ENCODE data around the gene ZBTB21.
"Not testable (repeated sequence)": the region's sequence is repeated elsewhere in the genome, so short reads cannot be mapped to it uniquely, and the experiment has no call there.

Gene ZBTB21

DNA sequence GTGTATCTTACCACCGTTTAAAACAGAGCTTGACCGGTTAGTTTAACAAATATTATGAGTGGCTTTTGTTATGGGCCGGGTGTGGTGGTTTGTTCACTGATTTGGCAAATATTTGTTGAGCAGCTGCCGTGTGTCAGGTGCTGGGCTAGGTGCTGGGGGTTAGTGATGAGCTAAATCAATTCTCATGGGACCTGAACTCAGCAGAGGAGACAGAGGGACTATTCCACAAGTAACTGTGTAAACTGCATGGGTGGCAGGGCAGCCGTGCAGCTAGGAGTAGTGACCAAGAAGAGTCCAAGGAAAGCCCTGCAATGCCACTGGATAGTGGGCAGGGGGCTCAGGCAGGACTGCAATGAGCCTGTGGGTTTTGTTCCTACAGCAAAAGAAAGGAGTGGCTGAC is 45.1 kb downstream of the ZBTB21 start:
- Mint-ChIP-seq H3K27me3 (peaks cover 3% of the 10 kb centered on the region), H3K4me1 (ENCODE audit: low read depth) (peaks cover 4% of the 10 kb centered on the region), H3K36me3 (no peaks in the 10 kb centered on the region), H3K27ac (no peak overlapping the region), H3K9me3 (ENCODE audit: low read depth) (no peaks in the 10 kb centered on the region), H3K4me3 (no peak overlapping the region)

DNA sequence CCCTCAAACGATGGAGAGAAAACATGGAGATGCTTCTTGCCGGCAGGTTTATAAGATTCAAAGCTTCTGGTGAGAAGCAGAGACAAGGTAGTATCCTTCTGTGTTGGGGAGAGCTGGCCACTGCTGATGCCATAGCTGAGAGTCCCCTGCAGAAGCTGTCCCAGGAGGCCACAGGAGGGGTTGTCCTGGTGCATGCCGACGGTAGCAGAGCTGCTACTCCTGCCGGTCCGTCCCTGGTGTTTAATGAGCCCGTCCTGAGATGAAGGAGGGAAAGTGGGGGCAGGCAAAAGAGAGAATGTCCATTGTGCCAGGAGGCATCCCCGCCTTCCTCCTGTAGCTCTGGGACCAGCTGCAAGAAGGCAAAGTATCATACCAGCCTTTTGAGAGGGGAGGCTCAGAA is 46.0 kb downstream of the ZBTB21 start:
- Mint-ChIP-seq H3K27ac (no peak overlapping the region), H3K27me3 (peaks cover 3% of the 10 kb centered on the region), H3K9me3 (ENCODE audit: low read depth) (no peaks in the 10 kb centered on the region), H3K36me3 (no peaks in the 10 kb centered on the region), H3K4me1 (ENCODE audit: low read depth) (peaks cover 4% of the 10 kb centered on the region), H3K4me3 (no peak overlapping the region)

DNA sequence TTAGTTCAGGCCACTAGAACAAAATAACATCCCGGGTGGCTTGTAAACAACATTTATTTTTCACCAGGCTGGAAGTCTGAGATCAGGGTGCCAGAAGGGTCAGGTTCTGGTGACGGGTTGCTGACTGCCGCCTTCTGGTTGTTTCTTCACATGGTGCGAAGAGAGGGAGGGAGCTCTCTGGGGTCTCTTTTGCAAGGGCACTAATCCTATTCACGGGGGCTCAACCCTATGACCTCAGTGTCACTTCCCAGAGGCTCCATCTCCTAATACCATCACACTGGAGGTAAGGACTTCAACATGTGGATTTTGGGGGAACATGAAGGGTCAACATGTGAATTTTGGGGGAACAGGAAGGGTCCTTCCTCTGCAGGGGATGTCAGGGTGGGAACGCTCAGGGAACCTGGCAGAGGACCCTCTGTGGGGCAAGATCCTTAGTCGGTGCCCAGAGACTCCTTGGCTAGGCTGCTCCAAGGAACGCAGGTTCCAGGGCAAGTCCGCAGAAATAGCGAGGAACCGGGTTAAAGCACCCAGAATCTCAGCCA is 47.7 kb downstream of the ZBTB21 start:
- H3K27ac Mint-ChIP-seq: no peak overlapping the region
- H3K9me3 Mint-ChIP-seq (ENCODE audit: low read depth): no peaks in the 10 kb centered on the region
- no peak overlapping the region for H3K4me3 Mint-ChIP-seq
- H3K36me3 Mint-ChIP-seq: no peaks in the 10 kb centered on the region
- peaks cover 4% of the 10 kb centered on the region for H3K4me1 Mint-ChIP-seq (ENCODE audit: low read depth)
- H3K27me3 Mint-ChIP-seq: peaks cover 3% of the 10 kb centered on the region

DNA sequence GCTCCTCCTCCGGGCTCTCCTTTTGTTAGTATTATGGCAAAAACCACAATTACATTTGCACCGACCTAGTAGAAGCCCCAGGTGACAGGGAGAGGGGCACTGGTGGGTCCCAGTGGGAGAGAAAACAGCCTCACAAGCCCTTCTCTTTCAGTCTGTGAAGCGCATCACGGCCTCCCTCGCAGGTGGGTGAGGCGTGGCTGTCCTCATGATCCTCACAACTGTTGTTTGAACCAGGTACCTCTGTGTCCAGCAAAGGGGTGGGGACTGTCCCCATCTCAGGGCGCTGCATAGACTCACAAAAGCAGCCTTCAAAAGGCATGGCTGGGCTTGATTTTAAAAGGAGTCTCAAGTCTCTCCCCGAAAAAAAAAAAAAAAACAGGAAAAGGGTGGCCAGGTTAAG is 48.4 kb downstream of the ZBTB21 start:
- H3K36me3 Mint-ChIP-seq: no peaks in the 10 kb centered on the region
- H3K27ac Mint-ChIP-seq: no peak overlapping the region
- H3K4me3 Mint-ChIP-seq: no peak overlapping the region
- H3K4me1 Mint-ChIP-seq (ENCODE audit: low read depth): peaks cover 4% of the 10 kb centered on the region
- no peaks in the 10 kb centered on the region for H3K9me3 Mint-ChIP-seq (ENCODE audit: low read depth)
- H3K27me3 Mint-ChIP-seq: peaks cover 3% of the 10 kb centered on the region

DNA sequence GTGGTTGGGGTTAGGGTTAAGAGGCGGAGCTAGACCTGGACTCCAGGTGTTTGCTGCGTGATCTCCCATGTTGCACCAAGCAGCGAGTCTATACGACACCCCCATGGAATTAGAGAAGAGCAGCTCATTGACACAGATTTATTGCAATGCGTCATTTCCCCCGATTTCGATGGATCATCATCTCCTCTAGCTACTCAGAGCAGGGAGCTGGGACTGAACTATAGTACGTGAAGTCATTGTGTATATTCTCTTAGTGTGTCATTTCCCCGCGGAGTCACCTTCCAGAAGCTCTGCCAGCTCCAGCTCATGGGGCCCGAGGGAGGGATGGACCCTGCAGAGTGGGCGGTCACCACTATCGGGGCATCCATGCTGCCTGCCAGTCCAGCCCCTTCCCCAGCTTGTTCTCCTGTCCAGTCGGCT is 48.9 kb downstream of the ZBTB21 start:
- Mint-ChIP-seq H3K27ac (no peak overlapping the region), H3K9me3 (ENCODE audit: low read depth) (no peaks in the 10 kb centered on the region), H3K36me3 (no peaks in the 10 kb centered on the region), H3K27me3 (peaks cover 3% of the 10 kb centered on the region), H3K4me3 (no peak overlapping the region), H3K4me1 (ENCODE audit: low read depth) (peaks cover 4% of the 10 kb centered on the region)

DNA sequence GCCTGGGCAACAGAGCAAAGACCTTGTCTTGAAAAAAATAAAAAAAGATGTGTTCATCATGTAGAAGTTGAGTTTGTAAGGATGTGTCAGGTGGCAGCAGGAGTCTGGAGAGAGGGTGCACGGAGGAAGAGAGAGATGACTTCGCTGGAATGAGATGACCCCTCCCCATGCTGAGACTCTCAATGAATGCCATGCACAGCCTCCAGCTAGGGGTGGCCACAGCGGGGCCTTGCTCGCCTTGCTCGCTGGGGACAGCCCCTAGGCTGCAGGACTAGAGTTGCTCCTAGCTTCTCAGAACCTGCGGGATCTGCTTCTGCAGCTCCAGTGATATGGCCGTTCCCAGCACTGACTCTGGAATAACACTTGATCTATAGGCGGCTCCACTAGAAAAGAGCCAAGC is 49.8 kb downstream of the ZBTB21 start:
- Mint-ChIP-seq H3K27ac (no peak overlapping the region), H3K4me3 (no peak overlapping the region), H3K9me3 (ENCODE audit: low read depth) (no peaks in the 10 kb centered on the region), H3K4me1 (ENCODE audit: low read depth) (peaks cover 4% of the 10 kb centered on the region), H3K27me3 (peaks cover 3% of the 10 kb centered on the region), H3K36me3 (no peaks in the 10 kb centered on the region)

DNA sequence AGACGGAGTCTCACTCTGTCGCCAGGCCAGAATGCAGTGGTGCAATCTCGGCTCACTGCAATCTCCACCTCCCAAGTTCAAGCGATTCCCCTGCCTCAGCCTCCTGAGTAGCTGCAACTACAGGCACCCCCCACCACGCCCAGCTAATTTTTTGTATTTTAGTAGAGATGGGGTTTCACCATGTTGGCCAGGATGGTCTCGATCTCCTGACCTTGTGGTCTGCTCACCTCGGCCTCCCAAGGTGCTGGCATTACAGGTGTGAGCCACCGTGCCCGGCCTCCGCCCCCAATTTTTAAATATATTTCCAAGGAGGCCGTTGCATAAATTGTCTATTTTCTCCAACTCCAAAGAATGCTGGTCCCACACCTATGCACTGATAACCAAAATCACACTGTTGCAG is 50.5 kb downstream of the ZBTB21 start:
- H3K27me3 Mint-ChIP-seq; H3K9me3 Mint-ChIP-seq (ENCODE audit: low read depth); H3K36me3 Mint-ChIP-seq; H3K4me3 Mint-ChIP-seq; H3K27ac Mint-ChIP-seq; H3K4me1 Mint-ChIP-seq (ENCODE audit: low read depth): not testable (repeated sequence)

DNA sequence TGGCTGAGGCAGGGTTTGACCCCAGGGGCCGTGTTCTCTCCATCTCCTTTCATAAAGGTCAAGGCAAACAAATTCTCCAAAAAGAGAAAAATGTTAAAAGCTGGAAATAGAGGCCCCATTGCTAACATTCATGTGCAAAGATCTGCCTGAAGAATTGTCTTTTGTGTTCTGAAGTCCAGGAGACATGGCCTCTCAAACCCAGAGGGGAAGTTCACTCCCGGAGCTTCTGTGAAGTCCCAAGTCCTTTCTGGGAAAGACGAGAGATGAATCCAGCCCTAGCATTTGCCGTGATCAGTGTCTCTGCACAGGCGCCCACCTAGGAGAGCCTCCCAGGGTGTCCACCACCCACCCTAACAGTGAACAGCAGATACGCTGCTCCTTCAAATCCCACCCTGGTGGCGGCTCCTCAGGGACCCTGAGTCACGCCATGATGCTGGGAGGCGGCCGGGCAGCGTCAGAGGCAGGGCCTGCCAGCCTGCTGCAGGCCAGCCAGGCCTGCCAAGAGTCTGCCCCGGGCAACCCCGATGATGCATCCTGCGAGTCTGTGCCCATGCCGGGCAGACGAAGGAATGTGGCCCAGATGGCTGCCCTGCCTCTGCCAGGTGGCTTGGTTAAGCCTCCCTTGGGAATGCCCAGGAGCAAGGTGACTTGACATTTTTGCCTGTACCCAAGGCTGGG is 51.1 kb downstream of the ZBTB21 start:
- Mint-ChIP-seq H3K27ac (no peak overlapping the region), H3K27me3 (peaks cover 10% of the 10 kb centered on the region), H3K4me1 (ENCODE audit: low read depth) (peaks cover 12% of the 10 kb centered on the region), H3K9me3 (ENCODE audit: low read depth) (no peaks in the 10 kb centered on the region), H3K4me3 (no peak overlapping the region), H3K36me3 (no peaks in the 10 kb centered on the region)

DNA sequence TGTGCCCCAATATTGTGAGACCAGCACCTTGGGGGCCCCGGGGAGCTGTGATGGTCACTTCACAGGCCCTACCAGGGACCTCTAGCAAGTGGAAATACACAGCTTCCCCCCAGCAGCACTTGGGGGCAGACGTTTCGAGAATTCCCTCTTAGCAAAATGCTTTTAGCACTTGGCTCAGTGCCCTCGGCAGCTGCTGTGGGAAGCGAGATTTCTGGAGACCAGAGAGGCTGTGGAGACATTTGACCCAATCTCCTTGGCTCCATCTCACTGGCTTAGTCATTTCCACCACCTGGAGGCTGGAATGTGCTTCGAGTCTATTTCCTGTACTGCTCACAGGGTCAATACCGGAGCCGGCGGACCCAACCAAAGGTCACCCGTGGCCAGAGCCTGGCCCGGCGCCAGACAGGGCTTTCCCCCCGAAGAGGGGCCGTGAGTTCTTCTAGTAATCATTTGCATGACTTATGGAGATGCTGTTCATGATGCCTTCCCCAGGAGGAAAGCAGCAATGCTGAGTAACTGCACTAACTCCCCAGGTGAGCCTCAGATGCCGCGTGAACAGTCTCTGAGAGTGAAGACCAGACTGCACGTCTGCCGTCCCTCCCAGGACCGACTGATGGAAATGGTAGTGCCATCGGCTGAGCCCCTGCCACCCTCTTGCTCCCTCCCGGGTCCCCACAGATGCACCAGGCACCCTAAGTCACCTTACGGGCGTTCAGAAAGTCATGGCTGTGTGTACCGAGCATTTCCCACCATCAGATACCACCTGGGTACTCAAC is 52.0 kb downstream of the ZBTB21 start:
- H3K36me3 Mint-ChIP-seq: no peaks in the 10 kb centered on the region
- H3K9me3 Mint-ChIP-seq (ENCODE audit: low read depth): no peaks in the 10 kb centered on the region
- peaks cover 12% of the 10 kb centered on the region for H3K4me1 Mint-ChIP-seq (ENCODE audit: low read depth)
- H3K27ac Mint-ChIP-seq: no peak overlapping the region
- peaks cover 10% of the 10 kb centered on the region for H3K27me3 Mint-ChIP-seq
- H3K4me3 Mint-ChIP-seq: no peak overlapping the region

DNA sequence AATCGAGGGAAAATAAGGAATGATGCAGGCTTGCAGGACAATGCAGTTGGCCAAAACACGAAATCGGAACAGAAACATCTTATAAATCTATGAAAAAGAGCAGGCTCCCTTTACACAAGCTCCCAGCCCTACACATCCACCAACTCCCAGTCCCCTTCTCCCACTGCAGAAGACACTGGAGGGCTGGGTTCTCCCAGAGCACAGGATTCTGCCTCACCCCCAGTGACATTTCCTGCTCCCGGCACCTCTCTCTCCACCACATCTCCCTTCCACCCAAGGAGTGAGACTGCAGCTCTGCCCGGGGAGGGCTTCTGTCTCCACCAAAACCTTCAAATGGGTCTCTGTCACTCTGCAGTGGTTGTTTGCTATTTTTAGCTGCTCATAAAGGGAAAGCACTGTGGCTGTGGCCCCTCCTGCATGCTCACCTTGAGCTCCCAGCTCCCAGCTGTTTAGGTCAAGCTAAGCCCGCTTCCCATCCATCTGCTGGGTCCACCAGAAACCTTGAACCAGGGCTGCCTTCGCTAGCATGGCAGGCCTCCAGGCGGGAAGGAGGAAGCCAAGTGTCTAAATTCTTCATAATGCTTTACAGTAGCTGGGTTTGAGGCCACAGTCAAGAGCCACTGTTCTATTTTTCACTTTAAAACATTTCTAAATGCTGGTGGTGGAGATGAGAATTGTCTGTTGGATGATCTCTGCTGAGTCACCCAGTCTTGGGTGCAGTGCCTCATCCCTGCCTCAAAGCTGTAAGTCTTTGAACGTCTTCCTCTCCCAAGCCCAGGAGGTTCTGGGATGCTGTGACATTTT is 53.0 kb downstream of the ZBTB21 start:
- Mint-ChIP-seq H3K4me1 (ENCODE audit: low read depth) (peaks cover 18% of the 10 kb centered on the region), H3K27me3 (peaks cover 10% of the 10 kb centered on the region), H3K36me3 (no peaks in the 10 kb centered on the region), H3K4me3 (no peak overlapping the region), H3K9me3 (ENCODE audit: low read depth) (no peaks in the 10 kb centered on the region), H3K27ac (no peak overlapping the region)

DNA sequence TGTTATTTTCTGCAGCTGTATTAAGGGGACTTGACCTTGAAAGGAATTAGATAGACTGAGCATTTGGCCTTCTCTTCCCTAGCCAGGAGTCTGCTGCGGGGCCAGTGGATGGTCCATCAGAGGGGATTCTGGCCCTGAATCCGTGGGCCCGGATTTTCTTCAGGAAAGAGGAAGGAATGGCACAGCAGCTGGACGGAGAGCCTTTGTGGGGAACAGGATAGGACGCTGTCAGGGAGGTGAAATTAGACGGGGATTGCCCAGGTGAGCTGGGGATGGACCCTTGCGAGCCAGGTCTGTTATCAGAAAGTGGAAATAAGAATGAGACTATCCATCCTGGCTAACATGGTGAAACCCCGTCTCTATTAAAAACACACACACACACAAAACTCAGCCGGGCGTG is 54.6 kb downstream of the ZBTB21 start:
- Mint-ChIP-seq H3K27ac (no peak overlapping the region), H3K9me3 (ENCODE audit: low read depth) (no peaks in the 10 kb centered on the region), H3K4me1 (ENCODE audit: low read depth) (peaks cover 15% of the 10 kb centered on the region), H3K27me3 (peaks cover 8% of the 10 kb centered on the region), H3K36me3 (no peaks in the 10 kb centered on the region), H3K4me3 (peak overlapping the region; percentile 74)

DNA sequence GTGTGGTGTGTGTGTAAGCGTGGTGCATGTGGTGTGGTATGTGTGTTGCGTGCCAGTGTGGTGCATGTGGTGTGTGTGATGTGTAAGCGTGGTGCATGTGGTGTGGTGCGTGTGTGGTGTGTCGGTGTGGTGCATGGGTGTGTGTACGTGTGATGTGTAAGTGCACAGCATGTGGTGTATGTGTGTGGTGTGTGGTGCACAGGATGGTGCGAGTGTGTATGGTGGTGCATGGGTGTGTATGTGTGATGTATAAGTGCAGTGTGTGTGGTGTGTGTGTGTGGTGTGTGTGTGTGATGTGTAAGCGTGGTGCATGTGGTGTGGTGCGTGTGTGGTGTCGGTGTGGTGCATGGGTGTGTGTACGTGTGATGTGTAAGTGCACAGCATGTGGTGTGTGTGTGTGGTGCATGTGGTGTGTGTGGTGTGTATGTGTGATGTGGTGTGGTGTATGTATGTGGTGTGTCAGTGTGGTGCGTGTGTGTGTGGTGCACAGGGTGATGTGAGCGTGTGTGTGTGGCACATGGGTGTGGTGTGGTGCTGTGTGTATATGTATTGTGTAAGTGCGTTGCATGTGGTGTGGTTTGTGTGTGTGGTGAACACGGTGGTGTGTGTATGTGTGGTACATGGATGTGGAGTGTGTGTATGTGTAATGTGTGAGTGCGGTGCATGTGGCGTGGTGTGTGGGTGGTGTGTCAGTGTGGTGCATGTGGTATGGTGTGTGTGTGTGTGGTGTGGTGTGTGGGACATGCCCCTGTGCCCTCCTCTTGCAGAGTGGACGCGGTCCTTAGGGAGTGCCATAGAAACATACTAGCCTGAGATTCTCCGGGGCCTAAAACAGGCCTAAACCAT is 55.3 kb downstream of the ZBTB21 start:
- H3K27me3 Mint-ChIP-seq: peaks cover 8% of the 10 kb centered on the region
- H3K27ac Mint-ChIP-seq: peak overlapping the region; percentile 58
- peaks cover 15% of the 10 kb centered on the region for H3K4me1 Mint-ChIP-seq (ENCODE audit: low read depth)
- peak overlapping the region; percentile 74 for H3K4me3 Mint-ChIP-seq
- no peaks in the 10 kb centered on the region for H3K36me3 Mint-ChIP-seq
- H3K9me3 Mint-ChIP-seq (ENCODE audit: low read depth): no peaks in the 10 kb centered on the region

DNA sequence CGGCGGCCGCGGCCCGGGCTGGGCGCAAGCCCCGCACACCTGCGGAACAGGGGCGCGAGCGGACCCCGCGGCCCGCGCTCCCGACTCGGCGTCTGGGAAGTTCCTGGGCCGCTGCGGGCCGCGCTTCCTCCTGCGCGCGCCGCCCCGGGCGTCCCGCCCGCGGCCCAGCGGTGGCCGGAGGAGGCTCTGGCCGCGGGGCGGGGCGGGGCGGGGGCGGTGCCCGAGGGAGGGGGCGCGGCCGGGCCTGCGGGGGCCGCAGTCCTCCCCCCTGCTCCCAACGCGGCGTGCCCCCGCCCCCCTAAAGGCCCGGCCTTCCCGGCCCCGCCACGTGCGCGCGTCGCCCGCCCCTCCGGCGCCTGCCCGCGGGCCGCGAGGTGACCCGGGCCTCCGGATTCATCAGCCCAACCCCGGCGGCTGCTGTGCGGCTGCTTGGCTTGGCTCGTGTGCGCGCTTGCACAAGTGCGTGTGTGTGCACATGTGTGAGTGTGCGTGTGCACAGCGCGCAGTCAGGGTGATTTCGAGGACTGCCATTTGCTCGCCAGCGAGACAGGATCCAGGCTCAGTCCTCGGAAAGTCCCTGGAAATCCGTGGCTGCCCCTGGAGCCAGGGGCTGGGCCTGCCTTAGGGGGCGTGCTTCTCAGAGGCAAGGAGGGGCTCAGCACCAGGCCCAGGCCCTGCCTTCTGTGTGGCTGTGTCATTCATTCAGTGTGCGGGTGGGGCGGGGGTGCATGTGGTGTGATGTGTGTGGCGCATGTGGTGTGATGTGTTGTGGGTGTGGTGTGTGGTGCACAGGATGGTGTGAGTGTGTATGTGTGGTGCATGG is 56.1 kb downstream of the ZBTB21 start, which contains the start of gene C2CD2:
C2CD2 (minus strand) TSS at position 188 of the 823 bp plus-strand sequence. CDS start 370 bp downstream, outside the sequence.
- no peaks in the 10 kb centered on the region for H3K36me3 Mint-ChIP-seq
- no peaks in the 10 kb centered on the region for H3K9me3 Mint-ChIP-seq (ENCODE audit: low read depth)
- H3K27ac Mint-ChIP-seq: peak within 1 kb of the TSS; percentile 58
- H3K4me3 Mint-ChIP-seq: peak within 1 kb of the TSS; percentile 74
- peaks cover 8% of the 10 kb centered on the region for H3K27me3 Mint-ChIP-seq
- H3K4me1 Mint-ChIP-seq (ENCODE audit: low read depth): peaks cover 15% of the 10 kb centered on the region
